Measurements from ENCODE around the gene ARHGEF19. TPM values are rescaled to one million over a fixed set of nuclear protein-coding genes. Genes with fewer than 3 reads are reported as not detected.

The ARHGEF19 gene
- total and polyA plus RNA-seq, 3 experiments from 2014 or later = 6.8 to 12.7 (median 7.8) TPM

DNA sequence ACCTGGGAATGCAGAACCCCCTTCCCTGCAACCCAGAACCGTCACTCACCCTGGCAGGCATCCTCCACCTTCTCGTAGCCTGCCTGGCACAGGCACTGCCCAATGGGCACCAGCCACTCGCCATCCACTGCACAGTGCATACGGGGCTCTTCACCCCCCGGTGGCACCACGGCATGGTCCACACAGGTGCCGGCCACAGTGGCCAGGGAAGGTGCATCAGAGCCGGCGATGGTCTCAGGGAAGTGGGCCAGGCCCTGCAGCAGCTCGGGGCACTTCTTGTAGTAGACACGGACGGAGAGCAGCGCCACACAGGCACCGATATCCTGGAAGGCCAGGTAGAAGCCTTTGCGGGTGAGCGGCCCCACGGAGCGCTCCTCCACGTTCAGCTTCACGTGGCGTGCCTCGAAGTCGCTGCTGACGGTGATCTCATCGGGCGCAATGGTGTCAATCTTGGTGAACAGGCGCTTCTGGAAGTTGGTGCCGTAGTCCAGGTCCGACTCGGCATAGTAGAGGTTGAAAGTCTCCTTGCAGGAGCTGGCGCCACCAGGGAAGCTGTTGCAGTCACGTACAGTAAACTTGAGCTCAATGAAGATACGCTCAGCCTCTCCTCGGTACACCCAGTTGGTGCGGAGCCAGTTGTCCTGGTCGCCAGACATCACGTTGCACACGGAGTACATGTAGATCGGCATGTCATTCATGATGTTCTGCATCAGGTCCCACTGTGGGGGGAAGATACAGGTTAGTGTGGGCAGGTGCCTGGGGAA lies 63.9 kb downstream of the ARHGEF19 start:
- Histone ChIP-seq H3K36me3 (ENCODE audit: insufficient read depth, low read length) (no peaks in the 10 kb centered on the region), H3K27ac (ENCODE audit: low read depth, low read length) (no peak overlapping the region), H3K27me3 (ENCODE audit: insufficient read depth, low read length, poor library complexity, severe bottlenecking) (peaks cover 17% of the 10 kb centered on the region), H3K4me1 (ENCODE audit: insufficient read depth, low read length) (peaks cover 20% of the 10 kb centered on the region), H3K4me3 (ENCODE audit: low read length) (no peak overlapping the region), H3K9me3 (ENCODE audit: low read length) (no peaks in the 10 kb centered on the region)
- POLR2A ChIA-PET = no interaction called here
- DNase-seq = no peak
- H3K4me1 Mint-ChIP-seq = peaks cover 0 to 4% (median 3%) of the 10 kb centered on the region in 3 donors
- H3K9me3 Mint-ChIP-seq = no peaks in the 10 kb centered on the region
- no peaks in the 10 kb centered on the region for H3K36me3 Mint-ChIP-seq
- H3K4me3 Mint-ChIP-seq = no peak overlapping the region
- H3K27ac Mint-ChIP-seq = no peak overlapping the region
- peaks cover 10 to 19% of the 10 kb centered on the region in 2 donors for H3K27me3 Mint-ChIP-seq
- CTCF ChIA-PET = no interaction called here

Other genes starting within 250 kb of the ARHGEF19 start
- gene ZBTB17, start 236.6 kb downstream of the ARHGEF19 start, total RNA-seq = 10 to 100 TPM; 49.9 to 51.5 TPM
- gene ZBTB17, start 236.6 kb downstream of the ARHGEF19 start, polyA plus RNA-seq = 24.7 TPM
- gene SRARP, start 208.4 kb downstream of the ARHGEF19 start, total RNA-seq = not detected
- gene SRARP, start 208.4 kb downstream of the ARHGEF19 start, polyA plus RNA-seq = not detected
- gene HSPB7, start 194.6 kb downstream of the ARHGEF19 start, total RNA-seq = not detected
- gene HSPB7, start 194.6 kb downstream of the ARHGEF19 start, polyA plus RNA-seq = not detected
- not detected for gene CLCNKA, start 190.6 kb downstream of the ARHGEF19 start, total RNA-seq
- gene CLCNKA, start 190.6 kb downstream of the ARHGEF19 start, polyA plus RNA-seq = not detected
- gene CLCNKB, start 168.9 kb downstream of the ARHGEF19 start, total RNA-seq = not detected
- gene CLCNKB, start 168.9 kb downstream of the ARHGEF19 start, polyA plus RNA-seq = not detected
- gene FAM131C, start 139.0 kb downstream of the ARHGEF19 start, total RNA-seq = under 1 TPM; 0.62 to 0.66 TPM
- gene FAM131C, start 139.0 kb downstream of the ARHGEF19 start, polyA plus RNA-seq = not detected
- not detected for gene EPHA2, start 56.6 kb downstream of the ARHGEF19 start, total RNA-seq
- gene EPHA2, start 56.6 kb downstream of the ARHGEF19 start, polyA plus RNA-seq = not detected
- gene CPLANE2, start 24.5 kb upstream of the ARHGEF19 start, total RNA-seq = 1 to 10 TPM; 5.2 to 5.6 TPM
- gene CPLANE2, start 24.5 kb upstream of the ARHGEF19 start, polyA plus RNA-seq = 2.6 TPM
- gene FBXO42, start 139.8 kb upstream of the ARHGEF19 start, total RNA-seq = 10 to 100 TPM; 15.7 to 16.9 TPM
- gene FBXO42, start 139.8 kb upstream of the ARHGEF19 start, polyA plus RNA-seq = 23.8 TPM
- 100 to 1,000 TPM; 208 to 216 TPM for gene SZRD1, start 154.6 kb upstream of the ARHGEF19 start, total RNA-seq
- gene SZRD1, start 154.6 kb upstream of the ARHGEF19 start, polyA plus RNA-seq = 49.2 TPM
- not detected for gene SPATA21, start 224.8 kb upstream of the ARHGEF19 start, total RNA-seq
- gene SPATA21, start 224.8 kb upstream of the ARHGEF19 start, polyA plus RNA-seq = not detected
- 10 to 100 TPM; 79.4 to 80.5 TPM for gene NECAP2, start 228.1 kb upstream of the ARHGEF19 start, total RNA-seq
- 170 TPM for gene NECAP2, start 228.1 kb upstream of the ARHGEF19 start, polyA plus RNA-seq

Measured in CD8-positive, alpha-beta memory T cell (primary cell).